Measurements from ENCODE around the gene RASAL3. TPM values are rescaled to one million over a fixed set of nuclear protein-coding genes. Genes with fewer than 3 reads are reported as not detected.

RASAL3 gene
- total RNA-seq, 4 donors from 2014 or later = 2.2 to 5.7 (median 2.9) TPM

- Histone ChIP-seq H3K27me3 (no peaks in the 10 kb centered on the region), H3K27ac (peak overlapping the region in 3 of 4 donors; percentile 24 to 74 (median 55)), H3K4me3 (no peak overlapping the region), H3K36me3 (peaks cover 0 to 6% (median 0%) of the 10 kb centered on the region in 3 donors), H3K4me1 (peaks cover 9 to 43% (median 29%) of the 10 kb centered on the region in 3 donors), H3K9me3 (no peaks in the 10 kb centered on the region)
- TF ChIP-seq CTCF (IDR thresholded peaks at IDR 0.05) (no peak), POLR2A (IDR thresholded peaks at IDR 0.05) (no peak)
- no peak for DNase-seq
- WGBS, 2 donors = 90 to 95% methylated on average over 6 to 9 of the region's 15 CpGs
- intact Hi-C loops (cut with DNase I) = no loop called here
Measured at GRCh38 chr19:15436826-15437110, 27.6 kb downstream of the RASAL3 start.

DNA sequence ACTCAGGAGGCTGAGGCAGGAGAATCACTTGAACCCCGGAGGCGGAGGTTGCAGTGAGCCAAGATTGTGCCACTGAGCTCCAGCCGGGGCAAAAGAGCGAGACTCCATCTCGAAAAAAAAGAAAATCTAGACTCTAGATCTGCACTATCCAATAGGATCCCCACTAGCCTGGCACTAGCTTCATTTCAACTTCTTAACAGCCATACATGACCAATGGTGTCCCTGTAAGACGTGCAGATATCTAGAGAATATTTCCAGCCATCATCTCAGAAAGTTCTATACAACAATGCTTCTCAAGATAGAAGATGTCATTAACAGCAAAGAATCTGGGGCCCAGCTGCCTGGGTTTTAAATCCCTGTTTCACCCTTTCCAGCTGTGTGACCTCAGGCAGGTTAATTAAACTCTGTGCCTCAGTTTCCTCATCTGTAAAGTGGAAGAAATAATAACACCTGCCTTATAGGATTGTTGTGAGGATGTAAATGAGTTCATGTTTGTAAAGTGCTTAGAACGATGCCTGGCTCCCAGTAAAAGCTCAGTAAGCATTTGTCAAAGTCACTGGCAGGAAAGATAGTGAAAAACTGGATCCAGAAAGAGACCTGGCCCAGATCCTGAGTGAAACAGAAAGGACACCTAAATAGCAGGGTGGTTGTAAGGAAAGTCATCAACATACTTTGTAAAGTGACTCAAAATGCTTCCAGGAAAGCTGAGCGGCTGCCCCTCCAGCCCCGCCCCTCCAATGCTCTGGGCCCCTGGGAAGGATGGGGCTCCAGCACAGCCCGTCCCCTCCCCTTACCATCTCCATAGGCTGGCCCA lies 28.1 kb downstream of the RASAL3 start:
- Histone ChIP-seq H3K27ac (peak overlapping the region in 3 of 4 donors; percentile 24 to 74 (median 55)), H3K4me3 (no peak overlapping the region), H3K36me3 (peaks cover 0 to 6% (median 0%) of the 10 kb centered on the region in 3 donors), H3K9me3 (no peaks in the 10 kb centered on the region), H3K4me1 (peaks cover 14 to 48% (median 35%) of the 10 kb centered on the region in 3 donors), H3K27me3 (no peaks in the 10 kb centered on the region)
- WGBS, 2 donors = 76 to 85% methylated on average over 9 of the region's 10 CpGs
- no peak for DNase-seq
- intact Hi-C loops (cut with DNase I) = no loop called here
- no peak for TF ChIP-seq CTCF (IDR thresholded peaks at IDR 0.05)
- no peak for TF ChIP-seq POLR2A (IDR thresholded peaks at IDR 0.05)

DNA sequence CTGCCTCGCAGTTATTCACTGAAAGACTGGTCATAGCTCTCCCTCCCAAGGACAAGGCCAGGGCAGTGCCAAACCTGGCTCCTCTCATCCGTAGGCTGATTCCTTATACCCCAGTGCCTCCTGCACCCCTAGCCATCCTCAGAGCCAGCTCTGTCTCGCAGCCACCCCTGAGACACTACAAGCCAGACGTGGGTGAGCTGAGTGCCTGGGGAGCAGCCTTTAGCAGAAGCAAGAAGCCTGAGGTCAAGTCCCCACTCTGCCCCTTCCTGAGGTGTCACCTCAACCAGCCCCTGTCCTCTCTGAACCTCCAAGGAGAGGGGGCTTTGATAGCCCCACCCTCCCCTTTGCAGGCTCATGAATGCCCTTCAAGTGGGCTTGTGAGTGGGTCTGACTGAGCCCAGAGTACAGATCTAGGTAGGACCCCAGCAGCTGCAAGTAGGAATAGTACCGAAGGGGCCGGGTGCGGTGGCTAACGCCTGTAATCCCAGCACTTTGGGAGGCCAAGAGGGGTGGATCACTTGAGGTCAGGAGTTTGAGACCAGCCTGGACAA lies 30.8 kb downstream of the RASAL3 start:
- peak overlapping the region; percentile 56 to 95 (median 89) for H3K4me3 ChIP-seq
- WGBS, 2 donors = 24 to 45% methylated on average over 3 to 4 of the region's 8 CpGs
- H3K4me1 ChIP-seq = peaks cover 23 to 68% (median 51%) of the 10 kb centered on the region in 3 donors
- H3K36me3 ChIP-seq = peaks cover 0 to 21% (median 6%) of the 10 kb centered on the region in 3 donors
- intact Hi-C loops (cut with DNase I) = no loop called here
- DNase-seq = no peak
- H3K27ac ChIP-seq = peak overlapping the region; percentile 85 to 97 (median 94)
- no peaks in the 10 kb centered on the region for H3K9me3 ChIP-seq
- TF ChIP-seq POLR2A (IDR thresholded peaks at IDR 0.05) = no peak
- no peak for TF ChIP-seq CTCF (IDR thresholded peaks at IDR 0.05)
- no peaks in the 10 kb centered on the region for H3K27me3 ChIP-seq

GRCh38 chr19:15432629-15433518 lies 31.5 kb downstream of the RASAL3 start:
- DNase-seq = peak; percentile 43

More at GRCh38 chr19:15432629-15433518, 31.5 kb downstream of the RASAL3 start:
- Histone ChIP-seq H3K27me3 (no peaks in the 10 kb centered on the region), H3K27ac (peak overlapping the region; percentile 85 to 97 (median 94)), H3K4me1 (peaks cover 23 to 67% (median 43%) of the 10 kb centered on the region in 3 donors), H3K4me3 (peak overlapping the region; percentile 56 to 95 (median 89)), H3K9me3 (no peaks in the 10 kb centered on the region), H3K36me3 (peaks cover 0 to 28% (median 11%) of the 10 kb centered on the region in 3 donors)
- intact Hi-C loops (cut with DNase I) = no loop called here
- 3% methylated on average over 9 to 15 of the region's 75 CpGs for WGBS, 2 donors
- TF ChIP-seq CTCF (IDR thresholded peaks at IDR 0.05) (no peak), POLR2A (IDR thresholded peaks at IDR 0.05) (peak in 2 of 4 donors; percentile 17 to 47)

All from esophagus squamous epithelium (tissue), 5 donors.